Endothelial cell of umbilical vein (primary cell): ENCODE measurements around the gene ZBTB7A.

Experiments used
- POLR2A ChIP-seq: IDR thresholded peaks from 2 replicates; pipeline ENCODE4 v1.6.1; 2012; ENCODE audit warnings: low read depth, mild to moderate bottlenecking, control low read depth, low read length
- POLR2AphosphoS5 ChIP-seq: IDR thresholded peaks from 2 replicates; pipeline ENCODE4 v1.6.1; 2012; ENCODE audit warnings: low read depth, mild to moderate bottlenecking, control low read depth, low read length, moderate library complexity; ENCODE audit not compliant: insufficient read depth
- TF ChIP-seq, protein P1 (sequence below), 2 donors: IDR thresholded peaks; 1 replicate in 1 of 2; 2 replicates in 1 of 2; pipeline ENCODE4 v1.5.1; 2011; ENCODE audit warnings: low read length in 2 of 2, mild to moderate bottlenecking in 2 of 2, moderate library complexity in 2 of 2, control low read depth in 1 of 2, inconsistent platforms in 1 of 2, low read depth in 1 of 2; ENCODE audit not compliant: insufficient read depth in 1 of 2; ENCODE audit errors: extremely low read depth in 1 of 2

GRCh38 chr19:4052114-4052992, 14.3 kb downstream of the ZBTB7A start:
- TF ChIP-seq POLR2AphosphoS5, result no peak
- TF ChIP-seq, protein P1, sequence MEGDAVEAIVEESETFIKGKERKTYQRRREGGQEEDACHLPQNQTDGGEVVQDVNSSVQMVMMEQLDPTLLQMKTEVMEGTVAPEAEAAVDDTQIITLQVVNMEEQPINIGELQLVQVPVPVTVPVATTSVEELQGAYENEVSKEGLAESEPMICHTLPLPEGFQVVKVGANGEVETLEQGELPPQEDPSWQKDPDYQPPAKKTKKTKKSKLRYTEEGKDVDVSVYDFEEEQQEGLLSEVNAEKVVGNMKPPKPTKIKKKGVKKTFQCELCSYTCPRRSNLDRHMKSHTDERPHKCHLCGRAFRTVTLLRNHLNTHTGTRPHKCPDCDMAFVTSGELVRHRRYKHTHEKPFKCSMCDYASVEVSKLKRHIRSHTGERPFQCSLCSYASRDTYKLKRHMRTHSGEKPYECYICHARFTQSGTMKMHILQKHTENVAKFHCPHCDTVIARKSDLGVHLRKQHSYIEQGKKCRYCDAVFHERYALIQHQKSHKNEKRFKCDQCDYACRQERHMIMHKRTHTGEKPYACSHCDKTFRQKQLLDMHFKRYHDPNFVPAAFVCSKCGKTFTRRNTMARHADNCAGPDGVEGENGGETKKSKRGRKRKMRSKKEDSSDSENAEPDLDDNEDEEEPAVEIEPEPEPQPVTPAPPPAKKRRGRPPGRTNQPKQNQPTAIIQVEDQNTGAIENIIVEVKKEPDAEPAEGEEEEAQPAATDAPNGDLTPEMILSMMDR (IDR thresholded peaks at IDR 0.05; ENCODE audit: extremely low read depth in 1 of 2, insufficient read depth in 1 of 2, low read depth in 1 of 2, low read length in 2 of 2), result no peak
- TF ChIP-seq POLR2A, result no peak
